MCF 10A (cell line): ENCODE results near the gene SDHD. TPM values are rescaled to one million over a fixed set of nuclear protein-coding genes. Genes with fewer than 3 reads are reported as not detected.

Experiments used
- Bru-seq: library from RNA; stranded (reverse); fragments of 400-500 nt; gene quantifications from one replicate; lab custom pipeline; 2021; lab: Mats Ljungman, UMichigan
- BruChase-seq, 2 experiments: library from RNA; stranded (reverse); fragments of 400-500 nt; gene quantifications; one replicate each; lab custom pipeline; 2021; lab: Mats Ljungman, UMichigan
- BruUV-seq: library from RNA; stranded (reverse); fragments of 400-500 nt; replicated peaks from 2 replicates; lab custom pipeline; 2021; lab: Mats Ljungman, UMichigan
- CTCF ChIA-PET: fragments of 300-600 bp; sonication (Branson Sonifier 250); formaldehyde crosslinking; extraction: SDS; loops from one replicate; lab custom pipeline; 2021; ENCODE audit warnings: antibody characterized with exemption, inconsistent platforms; lab: Yijun Ruan, JAX
- POLR2A ChIA-PET: fragments of 300-600, 350-650 bp; sonication (Branson Sonifier 250); formaldehyde crosslinking; extraction: SDS; loops from one replicate; lab custom pipeline; 2020; ENCODE audit warnings: antibody characterized with exemption, inconsistent platforms; lab: Yijun Ruan, JAX
- DNase-seq: peaks from one replicate; pipeline ENCODE4 v3.0.0-alpha.2; 2018; ENCODE audit not compliant: unreplicated experiment
- H3K27ac Mint-ChIP-seq: one replicate; pipeline ENCODE4 v1.8.0; 2022; ENCODE audit warnings: mild to moderate bottlenecking, low read depth, mixed read lengths; ENCODE audit not compliant: unreplicated experiment
- H3K27me3 Mint-ChIP-seq: one replicate; pipeline ENCODE4 v1.8.0; 2022; ENCODE audit warnings: mixed read lengths; ENCODE audit not compliant: insufficient read depth, unreplicated experiment
- H3K36me3 Mint-ChIP-seq: one replicate; pipeline ENCODE4 v1.8.0; 2022; ENCODE audit warnings: mild to moderate bottlenecking, moderate library complexity, mixed read lengths; ENCODE audit not compliant: insufficient read depth, unreplicated experiment
- H3K4me1 Mint-ChIP-seq: one replicate; pipeline ENCODE4 v1.8.0; 2022; ENCODE audit warnings: mixed read lengths; ENCODE audit not compliant: insufficient read depth, unreplicated experiment
- H3K4me3 Mint-ChIP-seq: one replicate; pipeline ENCODE4 v1.8.0; 2022; ENCODE audit warnings: mild to moderate bottlenecking, moderate library complexity, mixed read lengths; ENCODE audit not compliant: unreplicated experiment
- H3K9me3 Mint-ChIP-seq: one replicate; pipeline ENCODE4 v1.8.0; 2022; ENCODE audit warnings: mixed read lengths; ENCODE audit not compliant: unreplicated experiment
- CTCF ChIP-seq: fragments of 200-600 bp; IDR thresholded peaks from one replicate; pipeline ENCODE4 v1.8.0; 2022; ENCODE audit warnings: antibody characterized with exemption, mild to moderate bottlenecking; ENCODE audit not compliant: unreplicated experiment
- intact Hi-C: fragments of 100-400 bp; cut with micrococcal nuclease; formaldehyde crosslinking; loops from 2 replicates; pipeline ENCODE4 v1.14.1; 2022
- long read RNA-seq: library from polyadenylated mRNA; stranded (forward); transcript quantifications from one replicate; pipeline ENCODE4 v2.0.0, GENCODE V29; 2022
- total RNA-seq: library from RNA; stranded (reverse); gene quantifications from 2 replicates; pipeline ENCODE4 v1.2.3, GENCODE V29; 2022

Gene SDHD
- total RNA-seq = 119 and 124 TPM in 2 replicates
- percentile 90 among the genes with signal in this experiment for Bru-seq, nascent RNA
- BruChase-seq, experiment 1, labeled RNA remaining after a 6-hour chase = percentile 99 among the genes with signal in this experiment
- BruChase-seq, experiment 2, labeled RNA remaining after a 2-hour chase = percentile 99 among the genes with signal in this experiment
- long read RNA-seq, transcript SDHD-201 (4 exons, 1,439 nt) = major isoform, 454 of 482 reads
- long read RNA-seq, partial matches to known transcripts = 10 of 482 reads
- long read RNA-seq, other reads (novel, unspliced or antisense) = 16 of 482 reads

- Mint-ChIP-seq H3K4me1 (peaks cover 43% of the 10 kb centered on the region), H3K36me3 (peaks cover 84% of the 10 kb centered on the region), H3K9me3 (no peaks in the 10 kb centered on the region), H3K27ac (peak within 1 kb of the TSS; percentile 95), H3K4me3 (peak within 1 kb of the TSS; percentile 88), H3K27me3 (no peaks in the 10 kb centered on the region)
- intact Hi-C loops = loop anchor here (1.0 kb wide), 3 partner anchors 89 to 207 kb away; partner anchors contain the start of genes BCO2, CFAP68 and FDXACB1
- BruUV-seq = no TSS peak
- ChIA-PET POLR2A (interaction anchor here (0.6 to 5.2 kb wide), 57 partner anchors 8 to 484 kb away, joined by 3 to 71 read pairs (median 4); partner anchors contain the start of genes ALG9, BCO2, DIXDC1 and DLAT), CTCF (interaction anchor here (0.6 to 1.8 kb wide), 5 partner anchors 12 to 194 kb away, joined by 3 to 5 read pairs (median 3); partner anchors contain the start of genes NKAPD1 and PIH1D2)
- DNase-seq = peak; percentile 99
- TF ChIP-seq CTCF = peak; percentile 21
Observed at GRCh38 chr11:112086422-112087191, at the start of gene SDHD, which contains the start of gene TIMM8B. SDHD (plus strand) TSS chr11:112086873; CDS start chr11:112086908, 35 bp downstream. TIMM8B (minus strand) TSS chr11:112086756; CDS start chr11:112086723, 33 bp downstream.

- no peak for TF ChIP-seq CTCF
- ChIA-PET POLR2A (no interaction called here), CTCF (interaction anchor here (0.6 kb wide), 1 partner anchor 497 kb away, joined by 3 read pairs; no protein-coding TSS in a partner anchor)
- no peaks in the 10 kb centered on the region for H3K27me3 Mint-ChIP-seq
- no TSS peak for BruUV-seq
- peaks cover 16% of the 10 kb centered on the region for H3K4me1 Mint-ChIP-seq
- no peak overlapping the region for H3K4me3 Mint-ChIP-seq
- no peak overlapping the region for H3K27ac Mint-ChIP-seq
- no peak for DNase-seq
- intact Hi-C loops = no loop called here
- no peaks in the 10 kb centered on the region for H3K9me3 Mint-ChIP-seq
- peaks cover 74% of the 10 kb centered on the region for H3K36me3 Mint-ChIP-seq
Observed at GRCh38 chr11:112037527-112037926, 49.1 kb upstream of the SDHD start.

GRCh38 chr11:112042161-112042960 is 44.3 kb upstream of the SDHD start:
- Mint-ChIP-seq H3K9me3 (no peaks in the 10 kb centered on the region), H3K27me3 (no peaks in the 10 kb centered on the region), H3K4me3 (no peak overlapping the region), H3K27ac (peak overlapping the region; percentile 49), H3K36me3 (peaks cover 84% of the 10 kb centered on the region), H3K4me1 (peaks cover 19% of the 10 kb centered on the region)
- ChIA-PET POLR2A (interaction anchor here (0.8 to 2.1 kb wide), 4 partner anchors 19 to 116 kb away, joined by 3 to 8 read pairs (median 4); partner anchors contain the start of genes NKAPD1 and PIH1D2), CTCF (interaction anchor here (0.6 to 1.8 kb wide), 5 partner anchors 11 to 243 kb away, joined by 3 to 5 read pairs (median 3); no protein-coding TSS in a partner anchor)
- peak; percentile 49 for DNase-seq
- intact Hi-C loops = no loop called here
- BruUV-seq = no TSS peak
- TF ChIP-seq CTCF = no peak
